HG03558 (cell line): Measurements from ENCODE around the gene PDLIM3.
"Not testable (repeated sequence)": the region's sequence is repeated elsewhere in the genome, so short reads cannot be mapped to it uniquely, and the experiment has no call there.

Experiments
- ATAC-seq: cut with Tn5 transposase; IDR thresholded peaks from one replicate; pipeline ENCODE4 v1.9.1; 2021; ENCODE audit warnings: moderate number of reproducible peaks; ENCODE audit not compliant: unreplicated experiment; ENCODE audit errors: extremely low read depth

The PDLIM3 gene

DNA sequence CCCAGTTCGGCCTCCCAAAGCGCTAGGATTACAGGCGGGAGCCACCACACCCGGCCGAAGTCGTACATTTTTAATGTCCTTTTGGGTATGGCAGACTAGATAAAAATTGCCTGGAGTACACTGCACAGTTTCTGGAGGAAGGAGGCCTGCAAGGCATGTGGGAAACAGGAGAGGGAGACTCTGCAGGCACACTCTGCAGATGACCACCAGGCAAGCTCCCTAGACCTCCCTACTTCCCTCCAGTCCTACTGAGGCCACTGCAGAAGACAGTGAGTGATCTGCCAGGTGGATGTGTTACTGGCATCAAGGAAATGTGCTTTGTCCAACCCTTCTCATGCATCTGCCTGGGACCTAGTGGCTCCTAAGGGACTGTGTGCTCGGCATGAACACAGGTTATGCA lies 11.4 kb downstream of the PDLIM3 start:
- ATAC-seq: no peak

GRCh38 chr4:185522451-185522850 lies 12.9 kb downstream of the PDLIM3 start:
- ATAC-seq: no peak

DNA sequence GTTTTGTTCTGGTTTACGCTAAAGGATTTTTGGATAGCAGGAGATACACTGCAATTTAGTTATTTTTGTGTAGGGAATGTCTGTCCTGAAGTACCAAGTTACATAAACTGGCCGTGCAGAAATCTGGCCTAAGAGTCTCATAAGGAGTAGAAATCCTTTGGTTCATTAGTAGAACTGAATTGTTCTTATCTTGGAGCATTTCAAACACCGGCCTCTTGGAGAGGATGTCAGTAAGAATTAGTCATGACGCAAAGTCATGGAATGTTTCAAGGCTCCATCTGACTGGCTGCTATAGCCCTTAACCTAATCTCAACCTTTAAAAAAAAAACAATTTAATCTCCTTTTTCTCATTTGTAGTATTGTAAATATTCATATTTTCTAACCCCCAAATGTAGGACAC lies 15.2 kb downstream of the PDLIM3 start:
- no peak for ATAC-seq

DNA sequence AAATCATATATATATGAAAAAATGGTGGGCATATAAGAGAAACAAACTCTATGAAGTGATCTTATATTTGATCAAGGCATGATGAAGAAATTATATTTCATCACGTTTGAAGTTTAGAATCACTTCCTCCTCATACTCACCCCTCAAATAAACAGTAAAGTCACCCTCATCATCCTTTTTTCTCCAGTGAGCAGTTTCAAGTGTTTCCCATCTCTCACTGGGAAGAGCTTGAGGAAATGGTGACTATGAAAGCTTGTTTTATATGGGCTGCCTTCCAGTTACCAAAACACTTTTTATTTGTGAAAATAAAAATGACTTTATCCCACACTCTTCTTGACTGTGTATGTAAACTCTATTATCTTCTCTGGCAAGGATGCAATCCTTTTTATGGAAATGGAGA lies 16.8 kb downstream of the PDLIM3 start:
- no peak for ATAC-seq

DNA sequence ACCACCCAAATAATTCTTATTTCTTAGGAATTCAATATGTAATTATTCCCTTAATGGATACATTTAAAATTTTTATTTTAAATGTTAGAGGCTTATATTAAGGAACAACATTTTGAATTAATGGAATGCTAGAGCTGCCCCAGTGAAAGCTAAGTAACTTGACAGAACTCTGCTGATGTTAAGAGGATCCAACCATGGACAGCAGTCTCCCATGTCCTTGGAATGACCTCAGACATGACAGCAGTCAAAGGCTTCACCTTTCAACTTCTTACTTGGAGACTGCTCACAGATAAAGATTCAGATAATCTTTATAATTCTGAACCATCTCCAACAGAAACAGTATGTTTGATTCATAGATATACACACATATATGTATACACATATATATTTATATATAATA lies 17.2 kb downstream of the PDLIM3 start:
- ATAC-seq: no peak

- ATAC-seq: no peak
Measured at GRCh38 chr4:185515248-185515647, 20.1 kb downstream of the PDLIM3 start.

DNA sequence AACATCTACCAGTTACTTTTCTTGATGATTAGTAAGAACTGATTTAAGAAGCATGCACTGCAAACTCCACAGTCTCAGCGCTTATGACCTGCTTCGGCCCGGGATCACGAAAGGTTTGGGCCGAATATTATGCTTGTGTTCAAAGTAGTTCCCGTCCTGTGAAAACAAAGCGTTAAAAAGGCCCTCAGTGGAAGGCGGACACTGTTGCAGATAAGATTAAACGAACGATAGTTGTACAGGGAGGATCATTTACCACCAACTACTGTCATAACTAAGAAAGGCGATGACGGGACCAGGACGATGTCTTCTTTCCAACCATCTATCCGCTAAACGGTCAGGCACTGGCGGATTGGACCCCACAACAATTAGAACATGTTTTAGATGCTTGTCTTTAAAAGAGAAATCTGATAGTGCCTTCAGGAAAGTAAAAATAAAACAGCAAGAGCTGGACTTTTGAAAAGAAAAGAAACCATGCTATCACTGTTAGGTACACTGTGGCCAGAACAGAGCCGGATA lies 21.1 kb downstream of the PDLIM3 start:
- ATAC-seq: no peak

GRCh38 chr4:185513489-185514181 lies 21.7 kb downstream of the PDLIM3 start:
- no peak for ATAC-seq

- ATAC-seq: no peak
Measured at GRCh38 chr4:185512516-185512915, 22.8 kb downstream of the PDLIM3 start.

DNA sequence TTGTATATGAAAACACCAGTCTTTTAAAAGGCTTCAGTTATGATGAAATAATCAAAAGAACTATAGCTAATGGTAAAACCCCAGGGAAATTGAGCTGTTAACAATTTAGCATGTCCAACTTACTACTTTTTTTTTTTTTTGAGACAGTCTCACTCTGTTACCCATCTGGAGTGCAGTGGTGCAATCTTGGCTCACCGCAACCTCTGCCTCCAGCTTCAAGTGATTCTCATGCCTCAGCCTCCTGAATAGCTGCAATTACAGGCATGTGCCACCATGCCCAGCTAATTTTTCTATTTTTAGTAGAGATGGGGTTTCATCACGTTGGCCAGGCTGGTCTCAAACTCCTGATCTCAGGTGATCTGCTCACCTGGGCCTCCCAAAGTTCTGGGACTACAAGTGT lies 24.1 kb downstream of the PDLIM3 start:
- not testable (repeated sequence) for ATAC-seq

DNA sequence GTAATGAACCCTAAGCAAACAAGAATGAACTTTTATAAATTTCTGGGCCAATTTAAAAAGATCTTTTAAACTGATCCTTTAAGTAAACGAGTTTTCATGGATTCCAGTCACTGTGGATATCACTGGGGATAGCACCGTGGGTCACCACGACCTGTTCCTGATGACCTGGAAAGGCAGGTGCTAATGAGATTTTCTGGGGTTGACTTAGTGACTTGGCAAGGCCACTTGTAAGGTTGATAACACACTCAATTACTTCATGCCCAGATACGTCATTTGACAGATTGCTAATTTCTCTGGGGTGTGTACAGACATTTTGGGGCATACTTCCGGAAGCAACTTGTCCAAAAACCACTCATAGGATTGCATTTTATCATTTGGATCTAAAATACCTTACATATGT lies 24.5 kb downstream of the PDLIM3 start:
- ATAC-seq: no peak

DNA sequence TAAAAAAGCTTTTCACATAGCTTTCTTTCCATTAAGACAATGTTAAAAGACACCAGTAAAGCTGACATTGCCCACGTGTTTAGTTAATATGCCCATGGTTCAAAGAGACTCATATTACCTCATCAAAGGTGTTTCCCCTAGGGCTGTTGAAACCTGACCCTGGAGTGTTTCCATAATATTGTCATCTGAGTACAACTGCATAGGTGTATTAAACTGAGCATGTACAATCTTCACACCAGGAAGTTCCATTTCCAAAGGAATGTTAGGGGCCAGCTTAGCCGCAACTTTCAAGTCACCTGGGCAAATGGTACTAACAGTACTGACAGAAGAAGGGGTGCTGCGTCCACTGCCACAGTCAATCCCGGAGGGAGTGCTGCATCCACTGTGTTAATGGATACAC lies 27.1 kb downstream of the PDLIM3 start:
- ATAC-seq: no peak

GRCh38 chr4:185506422-185506821 lies 28.9 kb downstream of the PDLIM3 start:
- ATAC-seq: no peak

- no peak for ATAC-seq
Measured at GRCh38 chr4:185504098-185505047, 30.9 kb downstream of the PDLIM3 start.

DNA sequence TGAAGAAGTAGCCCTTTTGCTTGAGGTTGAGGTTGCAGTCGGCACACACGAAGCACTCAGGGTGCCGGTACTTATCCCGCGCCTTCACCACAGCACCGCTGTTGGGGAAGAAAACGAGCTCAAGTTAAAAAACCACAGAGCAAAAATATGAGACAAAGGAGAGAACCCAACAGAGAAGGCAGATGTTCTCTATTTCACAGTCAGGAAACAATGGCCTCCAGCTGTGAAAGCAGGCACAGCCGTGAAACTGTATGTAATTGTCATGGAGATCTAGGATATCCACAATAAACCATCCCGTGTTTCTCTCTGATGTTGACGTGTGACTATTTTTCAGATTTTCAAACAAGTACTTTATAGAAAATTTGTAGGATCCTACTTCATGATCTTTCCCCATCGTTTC lies 32.9 kb downstream of the PDLIM3 start:
- ATAC-seq: no peak

- no peak for ATAC-seq
Measured at GRCh38 chr4:185500576-185500975, 34.7 kb downstream of the PDLIM3 start.

GRCh38 chr4:185500035-185500434 lies 35.3 kb downstream of the PDLIM3 start:
- ATAC-seq: no peak

DNA sequence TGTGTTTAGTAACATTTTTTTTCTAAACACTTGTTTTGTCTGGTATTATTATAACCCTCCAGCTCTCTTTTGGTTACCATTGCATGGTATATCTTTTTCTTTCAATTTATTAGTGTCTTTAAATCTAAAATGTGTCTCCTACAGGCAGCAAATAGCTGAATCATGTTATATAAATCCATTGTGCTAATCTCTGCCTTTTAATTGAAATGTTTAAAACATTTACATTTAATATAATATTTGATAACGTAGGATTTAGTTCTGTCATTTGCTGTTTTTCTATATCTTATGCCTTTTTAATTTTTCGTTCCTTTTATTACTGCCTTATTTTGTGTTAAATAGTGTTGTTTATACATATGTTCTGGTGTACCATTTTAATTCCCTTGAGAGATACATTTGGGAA lies 46.7 kb downstream of the PDLIM3 start:
- ATAC-seq: no peak

DNA sequence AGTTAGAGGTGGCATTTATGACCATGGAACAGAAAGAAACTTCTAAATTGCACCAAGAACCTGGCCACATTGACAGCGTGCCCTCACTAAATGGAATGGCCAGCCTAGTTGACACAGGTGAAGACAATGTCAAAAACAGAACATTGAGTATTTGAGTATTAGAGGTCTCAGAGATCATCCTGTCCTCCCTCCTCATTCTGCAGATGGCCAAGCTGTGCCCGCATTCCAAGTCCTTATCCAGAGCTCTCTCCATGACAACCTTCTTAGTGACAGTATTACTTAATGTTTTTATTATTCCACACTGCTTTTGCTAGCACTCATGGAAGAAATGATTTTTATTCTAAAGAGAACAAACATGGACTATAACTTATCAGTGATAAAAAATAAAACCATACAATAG lies 53.9 kb downstream of the PDLIM3 start:
- ATAC-seq: no peak

GRCh38 chr4:185480016-185480732 lies 55.1 kb downstream of the PDLIM3 start:
- ATAC-seq: no peak

- ATAC-seq: peak; percentile 71
Measured at GRCh38 chr4:185479507-185479971, 55.8 kb downstream of the PDLIM3 start.
